Omental fat pad (tissue), 4 donors: ENCODE results near the gene TPM2. TPM values are rescaled to one million over a fixed set of nuclear protein-coding genes. Genes with fewer than 3 reads are reported as not detected.

Experiments
- ATAC-seq: fragments of 150-250 bp; one replicate; pipeline ENCODE4 v1.9.1; 2016; ENCODE audit warnings: mild to moderate bottlenecking, moderate library complexity; ENCODE audit not compliant: low FRiP score
- DNase-seq: peaks from one replicate; pipeline ENCODE4 v3.0.0-alpha.2; 2019; ENCODE audit warnings: low spot score
- CTCF ChIP-seq, 3 donors: fragments of 450-650 bp; IDR thresholded peaks; one replicate each; pipeline ENCODE4 v1.5.1; 2016 to 2017; ENCODE audit warnings: antibody characterized with exemption in 3 of 3, mild to moderate bottlenecking in 3 of 3, moderate library complexity in 2 of 3
- total RNA-seq, 4 donors: library from RNA; depleted of rRNA; stranded (reverse); fragments of >200 nt; gene quantifications; one replicate each; pipeline ENCODE4 v1.1.0, GENCODE V29; 2016

Gene TPM2
- total RNA-seq, 4 donors from 2014 or later = 150 to 301 (median 237) TPM

DNA sequence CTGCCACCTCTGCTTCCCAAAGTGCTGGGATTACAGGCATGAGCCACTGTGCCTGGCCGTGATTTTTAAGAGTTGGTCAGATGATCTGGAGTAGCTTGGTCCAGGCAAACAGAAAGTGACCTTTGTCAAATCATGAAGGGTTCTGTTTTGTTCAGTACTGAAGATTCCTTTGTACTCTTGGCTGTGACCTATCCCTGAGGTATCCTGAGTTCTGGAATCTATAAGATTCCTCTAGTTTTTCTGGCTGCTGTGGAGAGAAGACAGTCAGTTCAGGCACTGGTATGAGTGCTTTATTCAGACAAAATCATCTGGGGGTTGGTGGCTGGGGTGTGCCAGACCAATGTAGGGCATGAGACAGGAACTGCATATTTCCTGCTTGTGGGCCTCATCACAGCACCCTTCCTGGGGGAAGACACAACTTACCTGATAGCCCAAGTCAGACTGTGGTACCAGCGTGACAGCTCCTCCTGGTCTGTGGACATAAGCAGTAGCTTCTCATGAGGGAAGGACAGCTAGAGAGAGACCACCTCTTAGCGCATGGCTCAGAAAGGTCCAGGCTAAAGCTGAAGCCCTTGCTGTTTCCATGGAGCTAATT lies 27.9 kb downstream of the TPM2 start:
- no peak for ATAC-seq
- TF ChIP-seq CTCF (IDR thresholded peaks at IDR 0.05) = no peak
- DNase-seq = no peak

DNA sequence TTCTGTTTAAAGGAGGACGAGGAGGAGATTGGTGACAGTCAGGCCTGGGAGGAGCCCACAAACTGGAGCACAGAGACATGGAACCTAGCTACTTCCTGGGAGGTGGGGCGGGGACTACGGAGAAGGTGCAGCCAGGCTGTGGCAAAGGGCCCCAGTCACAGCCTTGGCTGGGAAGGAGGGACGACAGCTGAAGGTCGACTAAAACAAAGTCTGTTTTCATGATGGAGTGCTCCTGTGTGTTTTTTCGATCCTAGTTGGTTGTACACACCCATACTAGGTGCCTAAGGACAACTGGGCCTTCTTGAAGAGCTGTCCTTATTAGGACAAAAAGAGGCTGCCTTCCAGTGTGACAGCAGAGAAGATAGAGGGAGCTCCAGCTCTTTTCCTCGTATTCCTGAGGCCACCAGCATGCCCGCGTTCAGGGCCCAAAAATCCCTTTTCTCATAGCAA lies 28.7 kb downstream of the TPM2 start:
- no peak for ATAC-seq
- DNase-seq = no peak
- no peak for TF ChIP-seq CTCF (IDR thresholded peaks at IDR 0.05)

DNA sequence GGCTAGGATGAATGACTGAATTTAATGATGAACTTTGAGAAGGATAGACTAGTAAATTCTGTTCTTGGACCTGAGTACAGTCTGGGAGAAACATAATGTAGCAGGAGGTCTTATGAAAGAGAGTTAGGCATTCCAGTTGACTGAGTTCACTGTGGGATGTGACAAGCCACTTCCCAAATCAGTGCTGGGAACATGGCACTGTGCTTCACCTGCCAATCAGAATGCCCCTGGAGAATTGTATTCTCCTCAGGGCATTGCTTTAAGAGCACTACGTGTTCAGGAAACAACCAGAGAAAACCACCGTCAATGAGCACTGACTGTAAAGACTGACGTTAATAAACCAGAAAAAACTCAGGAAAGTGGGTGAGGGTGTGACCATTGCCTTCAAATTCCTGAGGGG lies 30.4 kb downstream of the TPM2 start:
- DNase-seq = no peak
- TF ChIP-seq CTCF (IDR thresholded peaks at IDR 0.05) = no peak
- no peak for ATAC-seq

DNA sequence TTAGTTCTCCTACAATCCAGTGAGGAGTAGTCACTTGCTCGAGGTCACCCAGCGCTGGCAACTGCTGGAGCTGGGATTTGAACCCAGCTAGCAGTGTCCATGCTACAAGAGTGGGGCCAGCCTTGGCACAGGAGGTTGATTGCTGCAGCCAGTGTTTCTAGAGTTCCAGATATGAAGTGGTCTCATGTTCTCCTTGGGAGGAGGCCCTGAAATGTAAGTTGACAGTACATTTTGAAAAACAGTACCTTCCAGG lies 30.8 kb downstream of the TPM2 start:
- no peak for DNase-seq
- no peak for TF ChIP-seq CTCF (IDR thresholded peaks at IDR 0.05)
- ATAC-seq = no peak

GRCh38 chr9:35658137-35658967 lies 31.4 kb downstream of the TPM2 start, which contains the start of gene CCDC107:
Gene CCDC107, plus strand, starts transcription at chr9:35658292. Its CDS starts 88 bp downstream, at chr9:35658380.
- ATAC-seq (peak; percentile 92), DNase-seq (no peak)
- no peak for TF ChIP-seq CTCF (IDR thresholded peaks at IDR 0.05)

DNA sequence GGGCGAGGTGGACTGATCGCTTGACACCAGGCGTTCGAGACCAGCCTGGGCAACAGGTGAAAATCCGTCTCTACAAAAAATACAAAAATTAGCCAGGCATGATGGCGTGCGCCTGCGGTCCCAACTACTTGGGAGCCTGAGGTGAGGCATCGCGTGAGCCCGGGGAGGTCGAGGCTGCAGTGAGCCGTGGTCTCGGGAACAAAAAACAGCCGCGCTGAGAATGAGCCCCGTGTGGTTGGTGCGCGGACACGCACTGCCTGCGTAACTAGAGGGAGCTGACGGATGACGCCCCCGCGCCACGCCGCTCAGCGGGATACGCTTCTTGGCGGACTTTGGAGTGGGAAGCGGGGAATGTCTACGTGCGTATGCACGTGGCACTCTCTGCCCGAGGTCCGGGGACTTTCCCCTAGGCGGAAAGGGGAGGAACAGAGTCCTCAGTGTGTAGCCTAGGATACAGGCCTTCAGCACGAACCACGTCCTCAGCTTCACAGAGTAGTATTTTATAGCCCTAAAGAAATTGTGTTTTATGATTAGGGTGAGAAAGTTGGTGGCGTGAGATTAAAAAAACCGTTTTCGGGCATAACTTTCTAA lies 32.1 kb downstream of the TPM2 start, which contains the start of gene RMRP:
TSS of gene RMRP (minus strand) at position 474 of the 591 bp plus-strand sequence.
- DNase-seq (peak; percentile 91), ATAC-seq (peak; percentile 98)
- TF ChIP-seq CTCF (IDR thresholded peaks at IDR 0.05) = peak in 1 of 3 donors; percentile 35
